GM12878 (cell line): Measurements from ENCODE around the gene HCN4.

Source experiments
- FOXM1 ChIP-seq: IDR thresholded peaks from 2 replicates; pipeline ENCODE4 v1.6.1; 2012; ENCODE audit warnings: low read depth, mild to moderate bottlenecking, inconsistent platforms, low read length, moderate library complexity
- GABPA ChIP-seq: IDR thresholded peaks from 2 replicates; pipeline ENCODE4 v1.6.1; 2014; ENCODE audit warnings: antibody characterized with exemption, low read depth, mild to moderate bottlenecking, inconsistent platforms
- MEF2B ChIP-seq: fragments of 450-650 bp; IDR thresholded peaks from 2 replicates; pipeline ENCODE4 v1.6.1; 2018; ENCODE audit warnings: mild to moderate bottlenecking, moderate library complexity; ENCODE audit not compliant: partially characterized antibody, poor library complexity, severe bottlenecking
- MXI1 ChIP-seq: fragments of 150-350 bp; IDR thresholded peaks from 2 replicates; pipeline ENCODE4 v1.6.1; 2011; ENCODE audit warnings: low read depth, mild to moderate bottlenecking, inconsistent platforms, low read length, improper control_type of control experiment
- POLR2A ChIP-seq: IDR thresholded peaks from 2 replicates; pipeline ENCODE4 v1.6.1; 2011; ENCODE audit warnings: low read depth, mild to moderate bottlenecking, low read length
- POLR2AphosphoS5 ChIP-seq: IDR thresholded peaks from 2 replicates; pipeline ENCODE4 v1.6.1; 2011; ENCODE audit warnings: mild to moderate bottlenecking, low read length, inconsistent platforms
- SREBF2 ChIP-seq: IDR thresholded peaks from 2 replicates; pipeline ENCODE4 v1.6.1; 2012; ENCODE audit warnings: mild to moderate bottlenecking, low read length
- YY1 ChIP-seq: IDR thresholded peaks from 2 replicates; pipeline ENCODE4 v1.6.1; 2011; ENCODE audit warnings: low read depth, mild to moderate bottlenecking, low read length
- TF ChIP-seq, protein P1 (sequence below), 3 experiments: IDR thresholded peaks in 2 of 3; conservative IDR thresholded peaks in 1 of 3; 2 replicates each; pipeline ENCODE4 v1.5.1; 2011; ENCODE audit warnings: low read depth in 3 of 3, low read length in 3 of 3, mild to moderate bottlenecking in 3 of 3, control low read depth in 2 of 3, moderate library complexity in 2 of 3, inconsistent platforms in 1 of 3, mixed read lengths in 1 of 3; ENCODE audit not compliant: control insufficient read depth in 2 of 3, insufficient read depth in 1 of 3; ENCODE audit errors: extremely low read depth in 1 of 3
- TF ChIP-seq, protein P2 (sequence below): IDR thresholded peaks from 2 replicates; pipeline ENCODE4 v1.6.1; 2012; ENCODE audit warnings: improper control_type of control experiment, low read depth, low read length; ENCODE audit not compliant: insufficient replicate concordance
- TF ChIP-seq, protein P3 (sequence below): IDR thresholded peaks from 2 replicates; pipeline ENCODE4 v1.6.1; 2011; ENCODE audit warnings: low read depth, low read length, improper control_type of control experiment, borderline replicate concordance
- TF ChIP-seq, protein P4 (sequence below): fragments of 450-650 bp; formaldehyde crosslinking; IDR thresholded peaks from 2 replicates; pipeline ENCODE4 v1.4.0; 2020; ENCODE audit warnings: mild to moderate bottlenecking, moderate library complexity

DNA sequence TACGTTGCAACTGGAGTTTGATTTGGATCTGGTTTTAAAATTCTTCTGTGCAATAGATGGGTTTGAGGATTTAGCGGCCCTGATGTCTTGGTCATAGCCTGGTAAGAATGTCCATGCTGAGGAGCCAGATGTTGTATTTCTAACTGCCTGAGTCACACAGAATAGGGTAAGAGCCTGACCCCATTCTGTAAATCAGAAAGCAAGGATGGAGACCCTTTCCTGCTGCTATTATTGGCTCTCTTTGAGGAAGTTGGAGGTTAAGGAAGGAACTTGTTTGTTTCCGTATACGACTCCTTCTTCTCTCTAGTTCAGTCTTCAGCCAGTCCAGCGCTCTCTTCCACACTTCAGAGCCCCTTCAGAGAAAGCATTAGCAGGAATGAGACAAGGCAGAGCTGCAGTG is 65.1 kb downstream of the HCN4 start:
- TF ChIP-seq, protein P1, sequence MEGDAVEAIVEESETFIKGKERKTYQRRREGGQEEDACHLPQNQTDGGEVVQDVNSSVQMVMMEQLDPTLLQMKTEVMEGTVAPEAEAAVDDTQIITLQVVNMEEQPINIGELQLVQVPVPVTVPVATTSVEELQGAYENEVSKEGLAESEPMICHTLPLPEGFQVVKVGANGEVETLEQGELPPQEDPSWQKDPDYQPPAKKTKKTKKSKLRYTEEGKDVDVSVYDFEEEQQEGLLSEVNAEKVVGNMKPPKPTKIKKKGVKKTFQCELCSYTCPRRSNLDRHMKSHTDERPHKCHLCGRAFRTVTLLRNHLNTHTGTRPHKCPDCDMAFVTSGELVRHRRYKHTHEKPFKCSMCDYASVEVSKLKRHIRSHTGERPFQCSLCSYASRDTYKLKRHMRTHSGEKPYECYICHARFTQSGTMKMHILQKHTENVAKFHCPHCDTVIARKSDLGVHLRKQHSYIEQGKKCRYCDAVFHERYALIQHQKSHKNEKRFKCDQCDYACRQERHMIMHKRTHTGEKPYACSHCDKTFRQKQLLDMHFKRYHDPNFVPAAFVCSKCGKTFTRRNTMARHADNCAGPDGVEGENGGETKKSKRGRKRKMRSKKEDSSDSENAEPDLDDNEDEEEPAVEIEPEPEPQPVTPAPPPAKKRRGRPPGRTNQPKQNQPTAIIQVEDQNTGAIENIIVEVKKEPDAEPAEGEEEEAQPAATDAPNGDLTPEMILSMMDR (IDR thresholded peaks at IDR 0.05 in 2 of 3, conservative IDR thresholded peaks at IDR 0.05 in 1 of 3; ENCODE audit: control insufficient read depth in 2 of 3, extremely low read depth in 1 of 3, insufficient read depth in 1 of 3, low read depth in 3 of 3, low read length in 3 of 3): no peak
- TF ChIP-seq SREBF2 (no peak), POLR2AphosphoS5 (no peak), MEF2B (no peak), POLR2A (no peak), FOXM1 (no peak), MXI1 (no peak), GABPA (no peak), YY1 (no peak)
- TF ChIP-seq, protein P2, sequence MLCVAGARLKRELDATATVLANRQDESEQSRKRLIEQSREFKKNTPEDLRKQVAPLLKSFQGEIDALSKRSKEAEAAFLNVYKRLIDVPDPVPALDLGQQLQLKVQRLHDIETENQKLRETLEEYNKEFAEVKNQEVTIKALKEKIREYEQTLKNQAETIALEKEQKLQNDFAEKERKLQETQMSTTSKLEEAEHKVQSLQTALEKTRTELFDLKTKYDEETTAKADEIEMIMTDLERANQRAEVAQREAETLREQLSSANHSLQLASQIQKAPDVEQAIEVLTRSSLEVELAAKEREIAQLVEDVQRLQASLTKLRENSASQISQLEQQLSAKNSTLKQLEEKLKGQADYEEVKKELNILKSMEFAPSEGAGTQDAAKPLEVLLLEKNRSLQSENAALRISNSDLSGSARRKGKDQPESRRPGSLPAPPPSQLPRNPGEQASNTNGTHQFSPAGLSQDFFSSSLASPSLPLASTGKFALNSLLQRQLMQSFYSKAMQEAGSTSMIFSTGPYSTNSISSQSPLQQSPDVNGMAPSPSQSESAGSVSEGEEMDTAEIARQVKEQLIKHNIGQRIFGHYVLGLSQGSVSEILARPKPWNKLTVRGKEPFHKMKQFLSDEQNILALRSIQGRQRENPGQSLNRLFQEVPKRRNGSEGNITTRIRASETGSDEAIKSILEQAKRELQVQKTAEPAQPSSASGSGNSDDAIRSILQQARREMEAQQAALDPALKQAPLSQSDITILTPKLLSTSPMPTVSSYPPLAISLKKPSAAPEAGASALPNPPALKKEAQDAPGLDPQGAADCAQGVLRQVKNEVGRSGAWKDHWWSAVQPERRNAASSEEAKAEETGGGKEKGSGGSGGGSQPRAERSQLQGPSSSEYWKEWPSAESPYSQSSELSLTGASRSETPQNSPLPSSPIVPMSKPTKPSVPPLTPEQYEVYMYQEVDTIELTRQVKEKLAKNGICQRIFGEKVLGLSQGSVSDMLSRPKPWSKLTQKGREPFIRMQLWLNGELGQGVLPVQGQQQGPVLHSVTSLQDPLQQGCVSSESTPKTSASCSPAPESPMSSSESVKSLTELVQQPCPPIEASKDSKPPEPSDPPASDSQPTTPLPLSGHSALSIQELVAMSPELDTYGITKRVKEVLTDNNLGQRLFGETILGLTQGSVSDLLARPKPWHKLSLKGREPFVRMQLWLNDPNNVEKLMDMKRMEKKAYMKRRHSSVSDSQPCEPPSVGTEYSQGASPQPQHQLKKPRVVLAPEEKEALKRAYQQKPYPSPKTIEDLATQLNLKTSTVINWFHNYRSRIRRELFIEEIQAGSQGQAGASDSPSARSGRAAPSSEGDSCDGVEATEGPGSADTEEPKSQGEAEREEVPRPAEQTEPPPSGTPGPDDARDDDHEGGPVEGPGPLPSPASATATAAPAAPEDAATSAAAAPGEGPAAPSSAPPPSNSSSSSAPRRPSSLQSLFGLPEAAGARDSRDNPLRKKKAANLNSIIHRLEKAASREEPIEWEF: no peak
- TF ChIP-seq, protein P3, sequence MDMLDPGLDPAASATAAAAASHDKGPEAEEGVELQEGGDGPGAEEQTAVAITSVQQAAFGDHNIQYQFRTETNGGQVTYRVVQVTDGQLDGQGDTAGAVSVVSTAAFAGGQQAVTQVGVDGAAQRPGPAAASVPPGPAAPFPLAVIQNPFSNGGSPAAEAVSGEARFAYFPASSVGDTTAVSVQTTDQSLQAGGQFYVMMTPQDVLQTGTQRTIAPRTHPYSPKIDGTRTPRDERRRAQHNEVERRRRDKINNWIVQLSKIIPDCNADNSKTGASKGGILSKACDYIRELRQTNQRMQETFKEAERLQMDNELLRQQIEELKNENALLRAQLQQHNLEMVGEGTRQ: no peak
- TF ChIP-seq, protein P4, sequence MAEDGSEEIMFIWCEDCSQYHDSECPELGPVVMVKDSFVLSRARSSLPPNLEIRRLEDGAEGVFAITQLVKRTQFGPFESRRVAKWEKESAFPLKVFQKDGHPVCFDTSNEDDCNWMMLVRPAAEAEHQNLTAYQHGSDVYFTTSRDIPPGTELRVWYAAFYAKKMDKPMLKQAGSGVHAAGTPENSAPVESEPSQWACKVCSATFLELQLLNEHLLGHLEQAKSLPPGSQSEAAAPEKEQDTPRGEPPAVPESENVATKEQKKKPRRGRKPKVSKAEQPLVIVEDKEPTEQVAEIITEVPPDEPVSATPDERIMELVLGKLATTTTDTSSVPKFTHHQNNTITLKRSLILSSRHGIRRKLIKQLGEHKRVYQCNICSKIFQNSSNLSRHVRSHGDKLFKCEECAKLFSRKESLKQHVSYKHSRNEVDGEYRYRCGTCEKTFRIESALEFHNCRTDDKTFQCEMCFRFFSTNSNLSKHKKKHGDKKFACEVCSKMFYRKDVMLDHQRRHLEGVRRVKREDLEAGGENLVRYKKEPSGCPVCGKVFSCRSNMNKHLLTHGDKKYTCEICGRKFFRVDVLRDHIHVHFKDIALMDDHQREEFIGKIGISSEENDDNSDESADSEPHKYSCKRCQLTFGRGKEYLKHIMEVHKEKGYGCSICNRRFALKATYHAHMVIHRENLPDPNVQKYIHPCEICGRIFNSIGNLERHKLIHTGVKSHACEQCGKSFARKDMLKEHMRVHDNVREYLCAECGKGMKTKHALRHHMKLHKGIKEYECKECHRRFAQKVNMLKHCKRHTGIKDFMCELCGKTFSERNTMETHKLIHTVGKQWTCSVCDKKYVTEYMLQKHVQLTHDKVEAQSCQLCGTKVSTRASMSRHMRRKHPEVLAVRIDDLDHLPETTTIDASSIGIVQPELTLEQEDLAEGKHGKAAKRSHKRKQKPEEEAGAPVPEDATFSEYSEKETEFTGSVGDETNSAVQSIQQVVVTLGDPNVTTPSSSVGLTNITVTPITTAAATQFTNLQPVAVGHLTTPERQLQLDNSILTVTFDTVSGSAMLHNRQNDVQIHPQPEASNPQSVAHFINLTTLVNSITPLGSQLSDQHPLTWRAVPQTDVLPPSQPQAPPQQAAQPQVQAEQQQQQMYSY (CRISPR knock-in tag): no peak
